Activated CD4-positive, alpha-beta T cell treated with anti-CD3 and anti-CD28 coated beads, Interleukin-2, amount 10 ng/mL, durations not matched to agents 7 days and 5 days (primary cell): ENCODE results near the gene DIAPH2. TPM values are rescaled to one million over a fixed set of nuclear protein-coding genes. Genes with fewer than 3 reads are reported as not detected.

Experiments
- CTCF ChIA-PET: fragments of 350-600 bp; sonication (Branson Sonifier 250); formaldehyde crosslinking; loops from one replicate; lab custom pipeline; 2021; ENCODE audit warnings: antibody characterized with exemption; lab: Charles Lee
- POLR2A ChIA-PET: fragments of 350-600 bp; sonication (Branson Sonifier 250); formaldehyde crosslinking; loops from one replicate; lab custom pipeline; 2021; ENCODE audit warnings: antibody characterized with exemption; lab: Charles Lee
- DNase-seq: peaks from one replicate; pipeline ENCODE4 v3.0.0-alpha.2; 2020
- H3K27ac Mint-ChIP-seq: one replicate; pipeline ENCODE4 v1.8.0; 2021; ENCODE audit warnings: mild to moderate bottlenecking, moderate library complexity, mixed read lengths
- H3K27me3 Mint-ChIP-seq: one replicate; pipeline ENCODE4 v1.8.0; 2021; ENCODE audit warnings: mixed read lengths
- H3K36me3 Mint-ChIP-seq: one replicate; pipeline ENCODE4 v1.8.0; 2021; ENCODE audit warnings: low read depth, mixed read lengths
- H3K4me1 Mint-ChIP-seq: one replicate; pipeline ENCODE4 v1.8.0; 2021; ENCODE audit warnings: mixed read lengths
- H3K4me3 Mint-ChIP-seq: one replicate; pipeline ENCODE4 v1.8.0; 2021; ENCODE audit warnings: mild to moderate bottlenecking, moderate library complexity, mixed read lengths
- H3K9me3 Mint-ChIP-seq: one replicate; pipeline ENCODE4 v1.8.0; 2021; ENCODE audit warnings: mixed read lengths
- total RNA-seq, 2 experiments: library from RNA; stranded (reverse); gene quantifications; one replicate each; pipeline ENCODE4 v1.2.3, GENCODE V29; 2021

The DIAPH2 gene
- total RNA-seq, 2 experiments from 2014 or later: 15.4 to 18.3 TPM

DNA sequence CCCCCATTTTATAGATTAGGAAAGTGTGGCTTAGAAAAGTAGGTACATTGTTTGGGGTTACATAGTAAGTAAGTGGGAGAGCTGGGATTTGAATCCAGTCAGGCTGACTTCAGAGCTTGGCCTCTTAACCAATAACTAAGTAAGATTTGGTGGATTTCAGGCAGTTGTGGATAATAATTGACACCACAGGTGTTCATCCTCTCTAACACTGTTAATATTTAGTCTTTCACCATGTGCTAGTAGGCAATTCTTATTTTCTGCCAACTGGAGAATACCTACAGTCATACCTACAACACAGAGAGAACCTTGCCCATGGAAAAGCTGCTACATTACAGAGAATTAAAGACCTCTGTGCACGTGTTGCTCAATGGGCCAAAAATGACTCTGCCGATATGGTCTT lies 89.5 kb downstream of the DIAPH2 start:
- no peak overlapping the region for H3K27ac Mint-ChIP-seq
- ChIA-PET POLR2A (no interaction called here), CTCF (interaction anchor here (1.1 kb wide), 1 partner anchor 28 kb away, joined by 3 read pairs; no protein-coding TSS in a partner anchor)
- no peaks in the 10 kb centered on the region for H3K9me3 Mint-ChIP-seq
- no peak for DNase-seq
- no peaks in the 10 kb centered on the region for H3K4me1 Mint-ChIP-seq
- no peaks in the 10 kb centered on the region for H3K27me3 Mint-ChIP-seq
- H3K4me3 Mint-ChIP-seq: no peak overlapping the region
- no peaks in the 10 kb centered on the region for H3K36me3 Mint-ChIP-seq

DNA sequence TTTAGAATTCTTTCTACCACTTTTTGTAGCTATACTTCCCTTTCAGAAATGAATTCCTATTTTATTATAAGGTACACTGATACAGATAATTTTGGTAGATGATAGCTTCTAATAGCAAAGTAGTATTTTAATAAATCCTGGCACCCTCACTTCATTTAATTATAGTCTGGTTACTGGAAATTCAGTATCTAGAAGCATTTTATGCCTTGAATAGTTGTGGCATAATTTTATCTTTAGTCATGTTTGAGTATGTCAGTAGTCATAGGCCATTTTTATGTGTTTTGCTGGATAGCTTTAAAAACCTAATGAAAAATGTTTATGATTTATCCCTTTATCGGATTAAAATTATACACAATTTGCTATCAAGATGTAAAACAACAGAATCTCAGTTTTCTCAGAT lies 92.3 kb downstream of the DIAPH2 start:
- H3K27me3 Mint-ChIP-seq: no peaks in the 10 kb centered on the region
- CTCF ChIA-PET: interaction anchor here (0.5 kb wide), 1 partner anchor 87 kb away, joined by 8 read pairs; no protein-coding TSS in a partner anchor
- H3K36me3 Mint-ChIP-seq: no peaks in the 10 kb centered on the region

DNA sequence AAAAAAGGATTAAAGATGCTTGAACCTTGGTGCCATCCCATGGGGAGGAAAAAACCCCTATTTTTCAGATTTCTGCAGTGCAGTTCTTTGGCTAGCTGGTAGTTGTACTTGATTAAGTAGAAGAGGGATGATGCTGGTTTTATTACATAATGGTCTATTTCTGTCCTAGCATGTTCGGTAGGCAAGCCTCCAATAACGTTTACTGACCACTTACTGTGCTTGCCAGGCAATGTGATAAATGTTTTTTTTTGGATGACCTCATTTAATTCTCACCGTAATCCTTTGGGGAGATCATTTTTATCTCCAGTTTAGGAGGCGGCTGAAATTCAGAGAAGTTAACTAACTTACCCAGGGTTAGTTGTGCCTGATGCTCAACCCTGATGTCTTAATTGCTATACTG lies 106.9 kb downstream of the DIAPH2 start:
- H3K36me3 Mint-ChIP-seq: no peaks in the 10 kb centered on the region
- no peaks in the 10 kb centered on the region for H3K4me1 Mint-ChIP-seq
- ChIA-PET POLR2A (no interaction called here), CTCF (no interaction called here)
- H3K9me3 Mint-ChIP-seq: no peaks in the 10 kb centered on the region
- no peaks in the 10 kb centered on the region for H3K27me3 Mint-ChIP-seq
- no peak overlapping the region for H3K27ac Mint-ChIP-seq
- H3K4me3 Mint-ChIP-seq: no peak overlapping the region
- no peak for DNase-seq

More for the DNA sequence above, 92.3 kb downstream of the DIAPH2 start:
- DNase-seq: no peak
- H3K9me3 Mint-ChIP-seq: no peaks in the 10 kb centered on the region
- no peaks in the 10 kb centered on the region for H3K4me1 Mint-ChIP-seq
- no peak overlapping the region for H3K4me3 Mint-ChIP-seq
- POLR2A ChIA-PET: no interaction called here
- H3K27ac Mint-ChIP-seq: no peak overlapping the region

DNA sequence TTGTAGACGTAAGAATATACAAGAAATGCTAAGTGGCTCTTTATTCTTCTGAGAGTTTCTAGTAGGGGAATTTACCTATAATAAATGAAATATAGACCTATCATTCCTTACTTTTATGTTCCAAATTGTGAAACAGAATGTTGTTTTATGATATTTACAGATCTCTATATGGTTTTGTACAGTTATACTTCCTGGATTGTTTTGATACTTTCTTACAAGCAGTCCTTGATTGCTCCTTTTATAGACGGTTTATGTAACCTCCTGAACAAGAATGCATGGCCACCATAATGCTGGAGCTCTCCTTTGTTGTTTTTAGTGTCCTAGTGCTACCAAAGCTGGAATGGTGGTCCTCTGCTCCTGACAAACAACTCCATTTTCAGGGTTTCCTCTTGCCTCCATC lies 107.4 kb downstream of the DIAPH2 start:
- ChIA-PET CTCF (no interaction called here), POLR2A (no interaction called here)
- Mint-ChIP-seq H3K4me1 (no peaks in the 10 kb centered on the region), H3K27me3 (no peaks in the 10 kb centered on the region), H3K4me3 (no peak overlapping the region), H3K27ac (no peak overlapping the region), H3K36me3 (no peaks in the 10 kb centered on the region), H3K9me3 (no peaks in the 10 kb centered on the region)
- DNase-seq: no peak

DNA sequence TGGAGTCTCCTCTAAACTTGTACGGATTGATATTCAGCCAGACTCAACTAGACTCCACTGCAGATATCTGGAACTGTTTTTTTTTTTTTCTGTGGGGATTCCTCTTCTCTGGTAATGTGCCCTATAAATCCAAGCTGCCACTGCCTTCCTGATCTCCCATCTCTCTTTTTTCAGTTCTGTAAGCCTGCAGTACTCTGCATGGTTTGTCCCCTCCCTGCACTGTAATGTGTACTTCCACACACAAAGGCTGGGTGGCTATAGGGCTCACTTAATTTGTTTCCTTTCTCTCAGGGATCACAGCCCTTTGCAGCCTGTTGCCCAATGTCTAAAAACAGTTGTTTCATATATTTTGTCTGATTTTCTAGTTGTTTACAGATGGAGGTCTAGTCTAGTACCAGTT lies 114.3 kb downstream of the DIAPH2 start:
- CTCF ChIA-PET: no interaction called here
- Mint-ChIP-seq H3K9me3 (no peaks in the 10 kb centered on the region), H3K4me3 (no peak overlapping the region), H3K27ac (no peak overlapping the region), H3K36me3 (no peaks in the 10 kb centered on the region), H3K4me1 (no peaks in the 10 kb centered on the region), H3K27me3 (no peaks in the 10 kb centered on the region)
- no peak for DNase-seq
- POLR2A ChIA-PET: no interaction called here

DNA sequence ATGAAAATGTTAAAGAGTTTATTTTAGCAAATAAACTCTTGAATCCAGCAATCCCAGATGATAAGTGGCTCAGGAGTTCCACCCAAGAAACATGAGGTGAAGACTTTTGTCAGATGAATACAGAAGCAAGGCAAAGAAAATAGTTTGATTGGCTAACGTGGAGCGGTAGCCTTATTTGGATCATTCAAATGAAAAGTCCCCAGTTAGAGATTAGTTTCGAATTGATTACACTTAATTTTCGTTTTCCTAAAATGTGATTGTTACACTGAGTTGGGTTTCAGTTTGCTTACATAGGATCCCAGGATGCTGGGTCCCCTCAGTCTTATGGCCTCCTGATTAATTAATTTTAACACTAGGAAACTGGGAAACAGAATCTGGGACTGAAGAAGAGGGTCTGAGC lies 122.7 kb downstream of the DIAPH2 start:
- no peak for DNase-seq
- Mint-ChIP-seq H3K27me3 (no peaks in the 10 kb centered on the region), H3K27ac (no peak overlapping the region), H3K9me3 (no peaks in the 10 kb centered on the region), H3K4me3 (no peak overlapping the region), H3K4me1 (no peaks in the 10 kb centered on the region), H3K36me3 (no peaks in the 10 kb centered on the region)
- ChIA-PET CTCF (no interaction called here), POLR2A (no interaction called here)

DNA sequence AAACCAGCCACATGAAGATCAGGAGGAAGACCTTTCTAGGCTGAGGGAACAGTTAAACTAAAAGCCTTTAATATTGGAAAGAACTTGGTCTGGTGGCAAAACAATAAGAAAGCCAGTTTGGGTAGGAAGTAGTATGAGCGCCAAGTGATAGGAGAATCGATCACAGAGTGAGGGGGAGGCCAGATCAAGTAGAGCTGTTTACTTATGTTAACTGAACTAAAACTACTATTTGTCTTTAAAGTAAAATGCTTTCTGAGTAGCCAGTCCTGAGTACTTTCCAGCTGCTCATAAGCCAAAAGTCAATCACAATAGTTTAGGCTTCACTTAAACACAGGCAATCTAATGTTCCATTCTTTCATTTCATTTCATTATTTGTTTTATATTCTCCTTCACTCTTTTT lies 136.3 kb downstream of the DIAPH2 start:
- ChIA-PET CTCF (no interaction called here), POLR2A (no interaction called here)
- peaks cover 3% of the 10 kb centered on the region for H3K36me3 Mint-ChIP-seq
- DNase-seq: no peak
- H3K9me3 Mint-ChIP-seq: peaks cover 3% of the 10 kb centered on the region
- no peak overlapping the region for H3K4me3 Mint-ChIP-seq
- H3K27ac Mint-ChIP-seq: no peak overlapping the region
- no peaks in the 10 kb centered on the region for H3K27me3 Mint-ChIP-seq
- H3K4me1 Mint-ChIP-seq: no peaks in the 10 kb centered on the region

DNA sequence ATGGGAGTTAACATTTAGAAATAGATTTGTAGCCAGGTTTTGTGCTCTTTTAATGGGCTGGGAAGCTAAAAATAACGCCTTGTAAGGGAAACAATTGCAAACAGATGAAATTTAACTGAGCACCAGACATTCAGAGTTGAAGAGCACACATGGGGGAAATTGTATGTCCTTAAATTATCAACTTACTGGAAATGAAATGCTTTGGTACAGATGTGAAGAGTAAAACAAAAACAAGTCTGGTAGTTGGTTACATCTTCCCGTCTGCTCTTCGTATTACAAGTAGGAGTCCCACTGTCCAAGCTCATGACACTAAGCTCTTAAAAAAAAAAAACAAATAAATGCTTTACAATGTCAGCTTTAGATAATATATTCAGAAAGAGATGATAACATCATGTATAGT lies 139.5 kb downstream of the DIAPH2 start:
- Mint-ChIP-seq H3K4me1 (no peaks in the 10 kb centered on the region), H3K4me3 (no peak overlapping the region), H3K27me3 (no peaks in the 10 kb centered on the region), H3K36me3 (no peaks in the 10 kb centered on the region), H3K9me3 (no peaks in the 10 kb centered on the region), H3K27ac (no peak overlapping the region)
- POLR2A ChIA-PET: no interaction called here
- DNase-seq: no peak
- CTCF ChIA-PET: no interaction called here

DNA sequence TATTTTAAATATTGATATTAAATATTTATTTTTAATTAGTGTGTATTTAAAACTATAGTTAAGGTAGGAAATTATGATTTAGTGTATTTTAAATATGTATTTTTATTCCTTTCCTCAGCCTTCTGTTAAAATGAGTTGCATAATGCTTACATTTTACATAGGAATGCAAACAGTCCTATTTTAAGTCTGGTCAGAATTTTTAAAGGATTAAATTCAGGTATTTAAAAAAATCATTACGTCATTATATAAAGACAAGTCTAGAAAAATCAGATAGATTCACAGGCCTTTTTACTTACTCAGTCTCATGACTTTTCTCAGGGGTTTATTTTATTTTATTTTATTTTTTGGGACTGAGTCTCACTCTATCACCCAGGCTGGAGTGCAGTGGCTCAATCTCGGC lies 148.7 kb downstream of the DIAPH2 start:
- no peak for DNase-seq
- H3K27ac Mint-ChIP-seq: no peak overlapping the region
- H3K9me3 Mint-ChIP-seq: no peaks in the 10 kb centered on the region
- ChIA-PET POLR2A (no interaction called here), CTCF (no interaction called here)
- no peaks in the 10 kb centered on the region for H3K36me3 Mint-ChIP-seq
- H3K4me1 Mint-ChIP-seq: no peaks in the 10 kb centered on the region
- no peak overlapping the region for H3K4me3 Mint-ChIP-seq
- no peaks in the 10 kb centered on the region for H3K27me3 Mint-ChIP-seq

DNA sequence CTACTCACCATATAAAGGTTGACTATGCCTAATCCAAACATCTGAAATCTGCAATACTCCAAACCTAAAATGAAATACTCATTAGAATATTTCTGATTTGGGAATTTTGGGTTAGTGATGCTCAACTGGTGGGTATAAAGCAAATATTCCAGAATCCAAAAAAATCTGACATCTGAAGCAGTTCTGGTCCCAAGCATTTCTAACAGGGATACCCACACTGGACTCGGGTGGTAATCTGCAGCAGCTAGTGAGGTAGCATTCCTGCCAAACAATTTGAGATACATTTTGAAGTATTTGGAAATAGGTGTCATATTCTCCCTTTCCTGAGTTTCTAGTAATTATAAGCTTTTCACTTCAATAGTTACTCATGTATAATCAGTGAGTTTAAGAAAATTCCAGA lies 149.5 kb downstream of the DIAPH2 start:
- Mint-ChIP-seq H3K4me1 (no peaks in the 10 kb centered on the region), H3K36me3 (no peaks in the 10 kb centered on the region), H3K27ac (no peak overlapping the region), H3K4me3 (no peak overlapping the region), H3K9me3 (no peaks in the 10 kb centered on the region), H3K27me3 (no peaks in the 10 kb centered on the region)
- DNase-seq: no peak
- CTCF ChIA-PET: no interaction called here
- POLR2A ChIA-PET: no interaction called here

DNA sequence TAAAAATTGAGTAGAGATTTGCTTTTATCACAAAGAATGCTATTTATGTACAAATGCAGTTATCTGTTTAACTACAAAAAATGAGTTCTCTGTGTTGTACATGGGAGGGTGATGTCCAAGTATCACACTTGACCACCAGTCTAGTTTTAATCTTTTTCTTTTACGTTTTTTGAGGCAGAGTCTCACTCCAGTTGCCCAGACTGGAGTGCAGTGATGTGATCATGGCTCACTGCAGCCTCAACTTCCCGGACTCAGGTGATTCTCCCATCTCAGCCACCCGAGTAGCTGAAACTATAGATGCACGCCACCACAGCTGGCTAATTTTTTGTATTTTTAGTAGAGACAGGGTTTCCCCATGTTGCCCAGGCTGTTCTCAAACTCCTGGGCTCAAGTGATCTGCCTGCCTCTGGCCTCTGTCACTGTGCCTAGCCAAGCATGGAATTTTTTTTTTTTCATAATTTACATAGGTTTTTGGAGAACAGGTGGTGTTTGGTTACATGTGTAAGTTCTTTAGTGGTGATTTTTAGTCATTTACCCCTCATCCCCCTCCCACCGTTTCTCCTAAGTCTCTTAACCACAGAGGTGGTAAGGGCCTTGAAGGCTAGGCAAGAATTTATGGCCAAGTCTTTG lies 151.1 kb downstream of the DIAPH2 start:
- CTCF ChIA-PET: no interaction called here
- POLR2A ChIA-PET: no interaction called here
- H3K4me3 Mint-ChIP-seq: no peak overlapping the region
- no peaks in the 10 kb centered on the region for H3K27me3 Mint-ChIP-seq
- no peaks in the 10 kb centered on the region for H3K4me1 Mint-ChIP-seq
- no peaks in the 10 kb centered on the region for H3K36me3 Mint-ChIP-seq
- DNase-seq: no peak
- H3K27ac Mint-ChIP-seq: no peak overlapping the region
- no peaks in the 10 kb centered on the region for H3K9me3 Mint-ChIP-seq

DNA sequence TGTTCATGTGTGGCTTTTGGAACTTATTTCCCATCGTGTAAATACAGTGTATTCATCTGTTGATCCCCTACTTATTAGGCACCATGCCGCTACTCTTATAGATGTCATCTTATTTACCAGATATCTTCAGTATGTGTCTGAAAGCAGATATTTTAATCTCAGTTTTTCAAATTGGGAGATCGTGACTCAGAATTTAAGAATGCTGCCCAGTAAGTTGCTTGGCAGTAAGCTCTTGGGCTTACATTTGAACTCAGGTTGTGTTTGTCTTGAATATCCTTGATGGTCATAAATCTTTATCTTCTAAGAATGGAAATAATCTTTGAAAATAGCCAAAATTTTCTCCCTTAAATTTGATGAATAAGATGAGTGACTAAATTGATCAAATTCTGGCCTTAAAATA lies 153.2 kb downstream of the DIAPH2 start:
- ChIA-PET CTCF (no interaction called here), POLR2A (no interaction called here)

DNA sequence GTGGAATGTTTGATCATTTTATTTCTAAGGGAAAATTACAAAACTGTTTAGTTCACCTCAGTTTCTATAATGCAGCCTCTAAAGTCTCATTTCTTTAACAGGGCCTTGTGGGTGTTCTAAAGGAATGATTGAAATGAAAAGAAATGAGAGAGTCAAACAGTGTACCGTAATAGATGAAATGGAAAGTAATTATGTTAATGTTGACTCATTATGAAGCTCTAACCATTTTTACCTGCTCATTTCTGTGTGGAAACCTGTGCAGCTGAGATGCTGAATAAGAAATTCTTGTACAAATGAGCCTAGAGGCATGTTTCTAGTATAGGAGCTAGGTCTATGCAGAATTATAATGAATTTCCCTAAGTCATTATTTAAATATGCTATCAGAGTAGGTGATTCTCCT lies 153.9 kb downstream of the DIAPH2 start:
- H3K9me3 Mint-ChIP-seq: no peaks in the 10 kb centered on the region
- POLR2A ChIA-PET: no interaction called here
- DNase-seq: no peak
- H3K4me3 Mint-ChIP-seq: no peak overlapping the region
- H3K36me3 Mint-ChIP-seq: no peaks in the 10 kb centered on the region
- no peak overlapping the region for H3K27ac Mint-ChIP-seq
- CTCF ChIA-PET: no interaction called here
- H3K4me1 Mint-ChIP-seq: no peaks in the 10 kb centered on the region
- H3K27me3 Mint-ChIP-seq: no peaks in the 10 kb centered on the region

More for the DNA sequence above, 153.2 kb downstream of the DIAPH2 start:
- Mint-ChIP-seq H3K27ac (no peak overlapping the region), H3K4me1 (no peaks in the 10 kb centered on the region), H3K36me3 (no peaks in the 10 kb centered on the region), H3K27me3 (no peaks in the 10 kb centered on the region), H3K9me3 (no peaks in the 10 kb centered on the region), H3K4me3 (no peak overlapping the region)
- no peak for DNase-seq

DNA sequence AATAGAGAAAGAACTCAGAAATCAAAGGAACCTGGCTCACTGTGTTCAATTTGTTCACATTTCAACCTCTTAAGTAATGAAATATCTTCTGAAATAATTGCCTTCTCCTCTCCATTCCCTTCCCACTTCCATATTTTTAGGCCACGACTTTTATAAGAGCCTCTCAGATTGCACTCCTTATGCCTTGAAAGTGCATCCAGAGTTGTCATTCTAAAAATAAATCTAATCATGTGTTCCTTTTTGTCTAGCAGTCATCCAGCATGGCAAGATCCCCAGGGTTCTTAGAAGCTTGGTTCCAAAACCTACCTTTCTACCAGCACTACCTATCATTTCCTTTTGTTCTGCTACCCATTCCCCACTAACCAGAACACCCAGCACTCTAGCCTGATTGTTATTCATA lies 156.7 kb downstream of the DIAPH2 start:
- H3K9me3 Mint-ChIP-seq: no peaks in the 10 kb centered on the region
- no peaks in the 10 kb centered on the region for H3K4me1 Mint-ChIP-seq
- no peak overlapping the region for H3K4me3 Mint-ChIP-seq
- H3K27me3 Mint-ChIP-seq: no peaks in the 10 kb centered on the region
- no peaks in the 10 kb centered on the region for H3K36me3 Mint-ChIP-seq
- ChIA-PET POLR2A (no interaction called here), CTCF (no interaction called here)
- no peak for DNase-seq
- H3K27ac Mint-ChIP-seq: no peak overlapping the region
